ENCODE results near the gene RRAD. TPM values are rescaled to one million over a fixed set of nuclear protein-coding genes. Genes with fewer than 3 reads are reported as not detected.
"Not testable (repeated sequence)": the region's sequence is repeated elsewhere in the genome, so short reads cannot be mapped to it uniquely, and the experiment has no call there.

The RRAD gene
- total RNA-seq, 1 donor from 2014 or later, result 86.7 TPM

- peak; percentile 59 for DNase-seq
- peak; percentile 5 for ATAC-seq
Observed at GRCh38 chr16:66906916-66907836, 18.2 kb downstream of the RRAD start.

GRCh38 chr16:66905633-66906539, 19.4 kb downstream of the RRAD start:
- ATAC-seq (peak; percentile 44), DNase-seq (peak; percentile 87)
- intact Hi-C loops (cut with micrococcal nuclease), result no loop called here

More at GRCh38 chr16:66906916-66907836, 18.2 kb downstream of the RRAD start:
- intact Hi-C loops (cut with micrococcal nuclease), result no loop called here

GRCh38 chr16:66904846-66905632, 20.3 kb downstream of the RRAD start:
- ATAC-seq (peak; percentile 35), DNase-seq (peak; percentile 67)
- intact Hi-C loops (cut with micrococcal nuclease), result no loop called here

GRCh38 chr16:66904428-66904845, 20.9 kb downstream of the RRAD start:
- ATAC-seq (no peak), DNase-seq (peak; percentile 40)
- intact Hi-C loops (cut with micrococcal nuclease), result no loop called here

- DNase-seq, result peak; percentile 89
- intact Hi-C loops (cut with micrococcal nuclease), result no loop called here
- peak; percentile 65 for ATAC-seq
Observed at GRCh38 chr16:66903544-66904427, 21.5 kb downstream of the RRAD start.

- intact Hi-C loops (cut with micrococcal nuclease), result no loop called here
- DNase-seq, result peak; percentile 76
- peak; percentile 49 for ATAC-seq
Observed at GRCh38 chr16:66902648-66903543, 22.4 kb downstream of the RRAD start.

- intact Hi-C loops (cut with micrococcal nuclease), result no loop called here
Observed at GRCh38 chr16:66901626-66902025, 23.7 kb downstream of the RRAD start.

GRCh38 chr16:66900721-66901441, 24.5 kb downstream of the RRAD start:
- DNase-seq (no peak), ATAC-seq (no peak)
- intact Hi-C loops (cut with micrococcal nuclease), result no loop called here

More at GRCh38 chr16:66901626-66902025, 23.7 kb downstream of the RRAD start:
- peak; percentile 6 for ATAC-seq
- DNase-seq, result peak; percentile 83

GRCh38 chr16:66899945-66900710, 25.2 kb downstream of the RRAD start:
- DNase-seq (peak; percentile 83), ATAC-seq (peak; percentile 1)
- intact Hi-C loops (cut with micrococcal nuclease), result no loop called here

- intact Hi-C loops (cut with micrococcal nuclease), result no loop called here
- peak; percentile 28 for DNase-seq
- ATAC-seq, result no peak
Observed at GRCh38 chr16:66899310-66899944, 25.9 kb downstream of the RRAD start.

- no peak for ATAC-seq
- intact Hi-C loops (cut with micrococcal nuclease), result no loop called here
Observed at GRCh38 chr16:66898933-66899309, 26.4 kb downstream of the RRAD start.

GRCh38 chr16:66898207-66898606, 27.1 kb downstream of the RRAD start:
- ATAC-seq (no peak), DNase-seq (peak; percentile 72)
- intact Hi-C loops (cut with micrococcal nuclease), result no loop called here

More at GRCh38 chr16:66898933-66899309, 26.4 kb downstream of the RRAD start:
- no peak for DNase-seq

GRCh38 chr16:66896682-66897081, 28.7 kb downstream of the RRAD start:
- intact Hi-C loops (cut with micrococcal nuclease); ATAC-seq: not testable (repeated sequence)
- DNase-seq, result peak; percentile 12

- peak; percentile 16 for DNase-seq
- ATAC-seq, result no peak
- intact Hi-C loops (cut with micrococcal nuclease), result no loop called here
Observed at GRCh38 chr16:66895999-66896398, 29.3 kb downstream of the RRAD start.

GRCh38 chr16:66895689-66895979, 29.7 kb downstream of the RRAD start:
- DNase-seq (no peak), ATAC-seq (no peak)
- intact Hi-C loops (cut with micrococcal nuclease), result no loop called here
